NCI-H1092 treated with DMSO at 0.1 percent for 48 hours (cell line): ENCODE measurements around the gene DIS3L2.

ENCODE experiments used
- DNase-seq: peaks from one replicate; lab custom pipeline; 2025; lab: John Stamatoyannopoulos, UW

DIS3L2 gene

GRCh38 chr2:232268636-232269165 is 307.2 kb downstream of the DIS3L2 start:
- DNase-seq, result no peak

- no peak for DNase-seq
Measured at GRCh38 chr2:232269867-232270266, 308.4 kb downstream of the DIS3L2 start.

GRCh38 chr2:232273903-232274643 is 312.6 kb downstream of the DIS3L2 start:
- no peak for DNase-seq

- no peak for DNase-seq
Measured at GRCh38 chr2:232275670-232276069, 314.2 kb downstream of the DIS3L2 start.

- no peak for DNase-seq
Measured at GRCh38 chr2:232276084-232276732, 314.7 kb downstream of the DIS3L2 start.

GRCh38 chr2:232276733-232277313 is 315.3 kb downstream of the DIS3L2 start:
- no peak for DNase-seq

- DNase-seq, result no peak
Measured at GRCh38 chr2:232278534-232278933, 317.0 kb downstream of the DIS3L2 start.

- no peak for DNase-seq
Measured at GRCh38 chr2:232280341-232280740, 318.8 kb downstream of the DIS3L2 start.

GRCh38 chr2:232281858-232282507 is 320.5 kb downstream of the DIS3L2 start:
- no peak for DNase-seq

GRCh38 chr2:232282508-232283055 is 321.1 kb downstream of the DIS3L2 start:
- DNase-seq, result no peak

GRCh38 chr2:232286001-232286868 is 324.7 kb downstream of the DIS3L2 start:
- no peak for DNase-seq

GRCh38 chr2:232287316-232287715 is 325.8 kb downstream of the DIS3L2 start:
- no peak for DNase-seq

GRCh38 chr2:232288489-232289030 is 327.0 kb downstream of the DIS3L2 start:
- DNase-seq, result no peak

- no peak for DNase-seq
Measured at GRCh38 chr2:232290668-232291067, 329.2 kb downstream of the DIS3L2 start.

- DNase-seq, result no peak
Measured at GRCh38 chr2:232291343-232291742, 329.8 kb downstream of the DIS3L2 start.

- no peak for DNase-seq
Measured at GRCh38 chr2:232292395-232293154, 331.1 kb downstream of the DIS3L2 start.

- DNase-seq, result no peak
Measured at GRCh38 chr2:232293191-232293590, 331.7 kb downstream of the DIS3L2 start.

- no peak for DNase-seq
Measured at GRCh38 chr2:232295971-232296370, 334.5 kb downstream of the DIS3L2 start.

GRCh38 chr2:232296776-232297525 is 335.4 kb downstream of the DIS3L2 start:
- no peak for DNase-seq
